SH-SY5Y (cell line): ENCODE measurements around the gene C19orf81.

Experiments used
- GATA2 ChIP-seq: IDR thresholded peaks from 2 replicates; pipeline ENCODE4 v1.6.1; 2011; ENCODE audit warnings: mild to moderate bottlenecking, low read depth, low read length
- GATA3 ChIP-seq: IDR thresholded peaks from 2 replicates; pipeline ENCODE4 v1.6.1; 2011; ENCODE audit warnings: low read depth, mild to moderate bottlenecking, low read length, moderate library complexity

C19orf81 gene

DNA sequence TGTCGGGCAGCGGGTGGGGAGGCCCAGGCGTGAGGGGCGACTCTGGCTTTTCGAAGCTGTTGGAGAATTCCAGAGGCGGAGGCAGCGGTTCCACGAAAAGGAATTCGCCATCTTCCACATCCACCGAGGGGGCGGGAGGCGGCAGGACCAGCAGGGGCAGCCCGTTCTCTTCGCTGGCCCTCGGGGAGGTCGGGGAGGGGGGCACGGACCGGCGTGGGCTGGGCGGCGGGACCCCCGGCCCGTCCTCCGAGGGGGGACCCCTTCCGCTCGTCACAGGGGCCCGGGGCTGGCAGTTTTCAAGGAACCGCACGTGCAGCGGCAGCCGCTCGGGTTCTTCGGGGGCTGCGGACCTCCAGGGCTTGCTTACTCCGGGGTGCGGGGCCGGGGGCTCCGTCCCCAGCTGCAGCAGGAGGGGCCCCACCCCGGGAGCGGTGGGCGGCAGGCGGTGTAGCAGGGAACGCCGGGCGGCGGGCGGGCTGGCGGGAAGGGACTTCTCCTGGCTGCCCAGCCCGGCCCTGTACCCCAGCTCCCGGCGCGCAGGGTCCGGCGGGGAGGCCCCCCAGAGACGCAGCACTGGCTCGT is 18.0 kb downstream of the C19orf81 start:
- no peak for TF ChIP-seq GATA3
- TF ChIP-seq GATA2, result no peak

DNA sequence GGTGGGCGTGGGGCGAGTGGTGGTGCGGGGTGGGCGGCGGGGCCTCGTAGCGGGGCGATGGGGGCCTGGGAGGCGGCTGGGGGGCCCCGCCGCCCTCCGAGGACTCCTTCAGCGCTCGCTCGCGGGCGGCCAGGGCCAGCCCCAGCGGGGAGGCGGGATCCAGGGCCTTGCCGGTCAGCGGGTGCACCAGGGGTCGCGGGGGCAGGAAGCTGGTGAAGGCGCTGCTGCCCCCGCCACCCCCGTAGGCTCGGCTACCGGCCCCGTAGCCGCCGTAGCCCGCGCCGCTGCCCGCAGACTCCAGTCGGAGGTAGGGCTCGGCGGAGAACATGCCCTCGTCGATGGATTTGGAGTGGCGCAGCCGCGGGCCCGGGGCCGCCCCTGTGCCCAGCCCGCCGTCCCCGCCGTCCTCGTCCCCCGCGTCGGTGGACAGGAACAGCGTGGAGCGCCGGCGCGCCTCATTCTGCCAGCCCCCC is 18.6 kb downstream of the C19orf81 start:
- TF ChIP-seq GATA3 (no peak), GATA2 (no peak)

DNA sequence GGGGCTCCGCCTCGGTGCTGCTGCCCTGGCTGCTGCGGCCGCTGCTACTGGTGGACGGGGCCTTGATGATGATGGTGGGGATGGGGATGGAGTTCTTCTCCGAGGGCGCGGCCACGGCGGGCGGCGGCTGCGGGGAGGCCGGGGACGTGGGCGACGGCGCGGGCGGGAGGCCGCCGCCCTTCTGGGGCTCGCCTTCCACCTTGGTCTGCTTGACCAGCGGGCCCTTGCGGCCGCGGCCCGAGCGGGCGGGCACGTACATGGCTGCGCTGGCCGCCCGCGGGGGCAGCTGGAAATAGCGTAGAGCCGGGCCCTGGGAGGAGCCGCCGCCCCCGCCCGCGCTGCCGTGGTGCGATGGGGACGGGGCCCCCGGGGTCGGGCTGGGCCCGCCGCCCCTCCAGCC is 19.2 kb downstream of the C19orf81 start:
- TF ChIP-seq GATA2 (no peak), GATA3 (no peak)

DNA sequence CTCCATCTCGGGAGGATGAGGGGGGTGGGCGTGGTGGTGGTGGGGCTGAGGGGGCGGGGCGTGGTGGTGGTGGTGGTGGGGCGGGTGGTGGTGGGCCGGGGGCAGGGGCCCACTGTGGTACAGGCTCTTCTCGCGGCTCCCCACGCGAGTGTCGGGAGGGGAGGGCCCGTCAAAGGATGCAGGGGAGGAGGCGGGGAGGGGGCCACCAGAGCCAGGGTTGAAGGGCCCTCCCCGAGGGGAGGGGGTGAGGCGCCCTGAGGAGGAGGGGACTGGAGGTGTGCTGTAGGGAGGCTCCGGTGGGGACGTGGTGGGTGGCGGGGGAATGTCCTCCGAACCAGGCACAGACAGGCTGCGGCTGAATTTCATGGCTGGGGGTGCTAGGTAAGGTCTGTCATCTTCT is 19.6 kb downstream of the C19orf81 start:
- TF ChIP-seq GATA3, result no peak
- no peak for TF ChIP-seq GATA2

DNA sequence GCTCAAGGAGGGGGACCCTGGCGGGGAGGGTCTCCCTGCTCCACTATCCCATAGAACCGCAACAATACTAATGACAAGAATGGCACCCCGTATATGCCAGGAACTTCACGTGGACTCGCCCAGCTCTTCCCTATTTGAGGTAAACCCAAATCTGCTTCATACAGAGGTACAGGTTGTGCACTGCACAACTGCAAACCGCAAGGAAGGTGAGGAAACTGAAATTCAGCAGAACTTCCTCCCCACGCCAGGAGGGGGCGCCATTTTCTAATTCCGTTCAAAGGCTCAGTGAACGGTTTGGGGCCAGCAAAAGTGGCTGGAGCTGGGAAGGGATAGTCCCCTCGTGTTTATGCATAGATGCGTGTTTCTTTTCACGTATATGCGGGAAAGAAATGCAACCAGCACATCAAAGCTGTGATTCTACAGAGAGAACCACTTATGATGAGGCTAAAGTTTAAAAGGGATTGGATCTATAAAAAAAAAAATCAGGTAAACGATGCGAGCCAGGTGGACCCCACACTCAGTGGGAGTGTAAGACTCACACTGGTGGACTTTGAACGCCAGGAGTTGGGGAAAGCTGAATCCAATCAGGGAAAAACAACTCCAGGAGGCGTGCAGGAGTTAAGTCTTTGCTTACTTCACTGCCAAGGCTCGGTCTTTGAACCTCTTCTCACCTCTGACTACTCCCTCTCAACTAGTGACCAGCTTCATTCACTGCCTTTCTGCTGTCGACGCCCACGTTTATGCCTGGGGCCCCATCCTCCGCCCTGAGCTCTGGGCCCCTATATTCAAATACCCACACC is 20.3 kb downstream of the C19orf81 start:
- TF ChIP-seq GATA3, result no peak
- TF ChIP-seq GATA2, result no peak

DNA sequence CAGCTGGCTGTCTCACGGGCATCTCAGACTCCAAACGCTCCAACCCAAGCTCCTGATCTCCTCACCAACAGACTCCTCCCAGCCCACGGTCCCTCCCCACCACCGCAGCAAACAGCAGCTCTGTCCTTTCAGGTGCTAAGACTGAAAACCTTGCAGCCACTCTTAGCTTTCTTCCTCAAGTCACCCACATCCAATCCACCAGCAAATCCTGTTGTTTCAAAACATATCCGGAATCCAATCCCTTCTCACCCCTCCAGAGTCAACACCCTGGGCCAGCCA is 20.8 kb downstream of the C19orf81 start:
- no peak for TF ChIP-seq GATA2
- TF ChIP-seq GATA3, result no peak

DNA sequence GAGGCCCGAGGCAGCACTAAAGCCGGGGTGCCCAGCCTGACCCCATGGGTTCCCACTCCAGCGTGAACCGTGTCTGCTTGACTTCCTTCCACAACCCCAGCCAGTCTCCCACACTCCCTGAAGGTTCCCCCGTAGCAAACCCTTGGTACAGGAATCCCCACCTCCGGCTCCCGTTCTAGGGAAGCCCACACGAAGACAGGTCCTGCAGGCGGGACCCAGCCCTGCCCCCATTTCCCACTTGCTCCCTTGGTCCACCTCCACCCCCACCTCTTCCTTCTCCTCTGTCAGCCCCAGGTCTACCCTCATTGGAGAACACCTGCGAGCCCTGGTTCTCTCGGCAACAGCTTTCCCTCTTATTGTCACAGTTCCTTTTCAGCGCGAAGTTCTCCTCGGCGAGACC is 23.9 kb downstream of the C19orf81 start:
- TF ChIP-seq GATA3, result no peak
- no peak for TF ChIP-seq GATA2

DNA sequence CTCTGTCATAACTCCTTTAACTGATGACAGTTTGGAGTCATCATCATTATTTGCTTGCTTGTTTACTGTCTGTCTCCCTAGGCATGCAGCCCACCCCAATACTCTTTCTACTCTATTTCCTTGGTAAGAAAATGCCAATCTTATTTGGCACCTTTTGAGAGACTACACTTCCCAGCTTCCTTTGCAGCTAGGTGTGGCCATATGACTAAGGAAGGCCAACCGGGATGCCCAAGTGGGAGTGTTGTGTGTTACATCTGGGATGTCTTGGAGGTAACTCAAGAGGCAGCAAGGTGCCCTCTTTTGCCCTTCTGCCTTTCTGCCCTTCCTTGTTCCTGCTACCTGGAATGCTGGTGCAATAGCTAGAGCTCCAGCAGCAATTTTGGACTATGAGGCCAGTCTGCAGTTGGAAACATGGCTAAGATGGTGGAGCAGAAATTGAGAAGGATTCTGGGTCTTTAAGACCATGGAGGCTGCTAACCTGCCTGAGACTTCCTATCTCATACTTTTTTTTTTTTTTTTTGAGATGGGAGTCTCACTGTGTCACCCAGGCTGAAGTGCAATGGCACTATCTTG is 27.5 kb downstream of the C19orf81 start:
- TF ChIP-seq GATA2, result no peak
- TF ChIP-seq GATA3, result no peak

DNA sequence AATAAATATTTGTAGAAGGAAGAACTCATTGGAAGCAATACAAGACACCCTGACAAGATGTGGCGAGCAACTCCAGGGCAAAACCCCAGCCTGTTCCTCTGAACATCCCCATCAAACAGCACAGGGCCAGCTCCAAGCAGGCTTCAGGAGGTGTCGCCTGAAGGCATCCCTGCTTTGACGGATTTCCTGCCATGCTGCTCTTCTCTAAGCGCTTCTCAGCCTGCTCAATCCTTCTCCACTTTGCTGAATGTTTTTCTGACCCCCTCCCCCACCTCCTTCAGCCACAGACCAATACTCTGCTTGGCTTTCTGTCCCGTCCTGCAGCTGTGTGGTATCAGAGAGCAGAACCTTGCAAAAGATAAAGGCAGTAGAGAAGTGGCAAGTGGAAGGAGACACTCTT is 28.4 kb downstream of the C19orf81 start:
- TF ChIP-seq GATA2, result no peak
- no peak for TF ChIP-seq GATA3

DNA sequence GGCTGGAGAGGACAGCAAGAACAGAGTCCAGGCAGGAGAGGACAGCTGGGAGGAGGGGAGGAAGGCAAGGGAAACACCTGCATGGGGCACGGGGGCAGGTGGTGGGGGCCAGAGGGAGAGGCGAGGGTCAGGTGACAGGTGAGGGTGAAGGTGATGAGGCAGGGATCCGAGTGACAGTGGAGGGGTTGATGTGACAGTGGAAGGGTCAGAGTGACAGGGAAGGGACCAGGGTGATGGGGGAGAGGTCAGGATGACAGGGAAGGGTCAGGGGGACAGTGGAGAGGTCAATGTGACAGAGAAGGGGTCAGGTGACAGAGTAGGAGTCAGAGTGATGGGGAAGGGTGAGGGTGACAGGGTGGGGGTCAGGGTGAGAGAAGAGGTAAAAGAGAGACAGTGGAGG is 29.1 kb downstream of the C19orf81 start:
- TF ChIP-seq GATA3, result no peak
- TF ChIP-seq GATA2, result no peak

DNA sequence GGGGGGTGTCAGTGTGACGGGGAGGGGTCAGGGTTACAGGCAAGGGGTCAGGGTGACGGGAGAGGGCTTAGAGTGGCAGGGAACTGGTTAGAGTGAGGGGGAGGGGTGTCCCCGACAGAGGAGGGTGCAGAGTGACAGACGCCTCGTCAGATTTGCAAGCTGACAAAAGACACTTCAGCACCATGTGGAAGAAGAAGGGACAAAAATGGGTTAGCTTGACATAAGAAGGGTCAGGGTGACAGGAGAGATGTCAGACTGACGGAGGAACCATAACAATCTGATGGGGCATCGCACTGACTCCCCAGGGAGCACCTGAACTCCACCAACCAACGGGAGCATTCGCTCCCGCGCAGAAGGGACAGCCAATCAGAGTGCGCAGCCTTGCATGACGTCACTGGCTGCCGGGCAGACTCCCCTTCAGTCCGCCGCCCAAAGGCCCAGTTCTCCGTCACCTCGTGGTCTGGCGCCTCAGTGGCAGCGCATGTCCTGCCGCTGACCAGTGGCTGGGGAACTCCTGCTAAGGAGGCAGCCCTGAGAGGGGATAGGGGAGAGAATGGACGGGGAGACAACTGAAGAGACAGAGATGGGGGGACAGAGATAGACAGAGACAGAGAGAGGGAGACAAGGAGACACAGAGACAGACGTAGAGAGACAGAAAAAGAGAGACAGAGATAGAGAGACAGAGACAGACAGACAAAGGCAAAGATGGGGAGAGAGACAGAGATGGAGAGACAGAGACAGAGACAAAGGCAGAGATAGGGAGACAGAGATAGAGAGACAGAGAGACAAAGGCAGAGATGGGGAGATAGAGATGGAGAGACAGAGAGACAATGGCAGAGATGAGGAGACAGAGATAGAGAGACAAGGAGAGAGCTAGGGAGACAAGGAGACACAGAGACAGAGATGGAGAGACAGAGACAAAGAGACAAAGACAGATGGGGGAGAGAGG is 30.2 kb downstream of the C19orf81 start:
- TF ChIP-seq GATA3 (no peak), GATA2 (no peak)

DNA sequence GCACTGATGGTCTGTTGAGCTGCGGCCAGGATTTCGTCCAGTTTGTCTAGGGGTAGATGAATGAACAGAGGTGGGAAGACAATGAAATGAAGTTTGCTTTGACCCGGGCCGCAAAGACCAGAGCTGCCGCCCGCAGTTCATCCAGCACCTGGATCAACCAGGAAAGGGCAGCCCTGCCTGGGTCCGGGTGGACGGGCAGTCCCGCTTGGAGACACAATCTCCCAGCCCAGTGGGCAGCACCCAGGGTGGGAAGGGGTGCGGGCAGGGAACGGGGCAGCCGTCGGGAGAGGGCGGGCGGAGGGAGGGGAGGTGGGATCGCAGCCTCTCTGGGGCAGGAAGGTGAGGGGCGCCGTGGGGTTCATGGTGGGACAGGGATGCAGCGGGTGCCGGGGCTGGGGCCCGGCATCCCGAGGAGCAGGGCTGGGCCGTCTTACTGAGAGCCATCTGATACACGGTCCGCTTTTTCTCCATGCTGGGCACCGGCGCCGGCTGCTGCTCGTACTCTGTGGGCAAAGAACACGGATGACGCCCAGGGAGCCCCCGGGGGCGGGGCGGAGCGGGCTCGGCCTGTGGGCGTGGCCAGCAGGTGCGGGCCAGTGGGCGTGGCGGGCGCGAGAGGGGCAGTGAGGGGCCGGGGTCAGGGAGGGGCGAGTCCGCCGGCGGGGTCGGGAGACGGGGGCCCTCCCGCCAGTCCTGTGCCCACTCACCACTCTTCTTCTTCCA is 37.2 kb downstream of the C19orf81 start:
- TF ChIP-seq GATA3 (no peak), GATA2 (no peak)

DNA sequence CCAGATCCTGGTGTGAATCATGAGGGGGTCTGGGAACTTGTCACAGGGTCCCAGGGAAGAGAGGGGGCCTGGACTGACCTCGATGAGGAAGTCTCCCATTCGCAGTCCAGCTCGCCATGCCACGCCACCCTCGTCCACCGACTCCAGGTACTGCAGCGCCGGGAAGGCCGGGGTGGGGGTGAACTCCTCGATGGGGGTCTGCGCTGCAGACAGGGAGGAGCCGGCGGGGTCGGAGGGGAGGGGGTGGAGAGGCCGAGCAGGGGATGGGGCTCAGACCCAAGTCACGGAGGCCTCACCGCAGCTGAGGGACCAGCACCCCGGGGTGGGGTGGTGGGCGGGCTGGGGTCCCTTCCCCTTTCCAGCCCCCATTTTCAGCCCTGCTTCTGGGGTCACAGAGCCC is 39.5 kb downstream of the C19orf81 start:
- TF ChIP-seq GATA3 (no peak), GATA2 (no peak)
